PFSK-1 (cell line): ENCODE results near the gene BRAT1.

ENCODE experiments used
- FOXP2 ChIP-seq: optimal IDR thresholded peaks from 2 replicates; pipeline ENCODE3; 2011; ENCODE audit warnings: borderline replicate concordance, control low read depth, inconsistent platforms; ENCODE audit not compliant: insufficient read depth; ENCODE audit errors: extremely low read length, extremely low read depth
- POLR2AphosphoS5 ChIP-seq: IDR thresholded peaks from 2 replicates; pipeline ENCODE4 v1.6.1; 2012; ENCODE audit warnings: low read depth, mild to moderate bottlenecking, control low read depth, low read length, moderate library complexity
- SIN3A ChIP-seq: IDR thresholded peaks from 2 replicates; pipeline ENCODE4 v1.6.1; 2012; ENCODE audit warnings: mild to moderate bottlenecking, low read length, moderate library complexity, borderline replicate concordance; ENCODE audit not compliant: insufficient read depth
- TAF1 ChIP-seq: IDR thresholded peaks from 2 replicates; pipeline ENCODE4 v1.6.1; 2012; ENCODE audit warnings: low read length, control low read depth, borderline replicate concordance; ENCODE audit not compliant: insufficient read depth
- TF ChIP-seq, protein P1 (sequence below), 2 experiments: IDR thresholded peaks; 2 replicates each; pipeline versions ENCODE4 v1.6.1 to v1.8.0; 2011 to 2012; ENCODE audit warnings: low read depth in 2 of 2, low read length in 2 of 2, control low read depth in 1 of 2, inconsistent platforms in 1 of 2, mild to moderate bottlenecking in 1 of 2, moderate library complexity in 1 of 2; ENCODE audit not compliant: insufficient read depth in 1 of 2

BRAT1 gene

DNA sequence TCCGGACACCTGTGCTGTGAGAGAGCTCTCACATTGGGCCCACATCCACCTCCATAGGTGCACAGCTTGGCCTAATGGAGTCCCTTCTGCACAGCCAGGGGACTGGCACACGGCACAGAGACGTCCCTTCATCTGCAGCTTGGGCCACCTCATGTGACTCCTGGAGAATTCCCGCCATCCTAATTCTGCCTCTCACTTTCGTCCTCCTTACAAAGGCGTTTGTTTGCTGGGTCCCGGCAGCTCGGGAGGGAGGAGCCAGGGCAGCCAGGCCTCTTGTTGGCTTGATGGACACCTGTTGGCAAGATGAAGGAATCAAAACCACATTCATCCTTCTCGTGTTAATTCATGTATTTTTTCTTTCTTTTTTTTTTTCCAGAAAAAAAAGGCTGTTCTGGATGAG lies 45.7 kb upstream of the BRAT1 start:
- no peak for TF ChIP-seq FOXP2
- TF ChIP-seq, protein P1, sequence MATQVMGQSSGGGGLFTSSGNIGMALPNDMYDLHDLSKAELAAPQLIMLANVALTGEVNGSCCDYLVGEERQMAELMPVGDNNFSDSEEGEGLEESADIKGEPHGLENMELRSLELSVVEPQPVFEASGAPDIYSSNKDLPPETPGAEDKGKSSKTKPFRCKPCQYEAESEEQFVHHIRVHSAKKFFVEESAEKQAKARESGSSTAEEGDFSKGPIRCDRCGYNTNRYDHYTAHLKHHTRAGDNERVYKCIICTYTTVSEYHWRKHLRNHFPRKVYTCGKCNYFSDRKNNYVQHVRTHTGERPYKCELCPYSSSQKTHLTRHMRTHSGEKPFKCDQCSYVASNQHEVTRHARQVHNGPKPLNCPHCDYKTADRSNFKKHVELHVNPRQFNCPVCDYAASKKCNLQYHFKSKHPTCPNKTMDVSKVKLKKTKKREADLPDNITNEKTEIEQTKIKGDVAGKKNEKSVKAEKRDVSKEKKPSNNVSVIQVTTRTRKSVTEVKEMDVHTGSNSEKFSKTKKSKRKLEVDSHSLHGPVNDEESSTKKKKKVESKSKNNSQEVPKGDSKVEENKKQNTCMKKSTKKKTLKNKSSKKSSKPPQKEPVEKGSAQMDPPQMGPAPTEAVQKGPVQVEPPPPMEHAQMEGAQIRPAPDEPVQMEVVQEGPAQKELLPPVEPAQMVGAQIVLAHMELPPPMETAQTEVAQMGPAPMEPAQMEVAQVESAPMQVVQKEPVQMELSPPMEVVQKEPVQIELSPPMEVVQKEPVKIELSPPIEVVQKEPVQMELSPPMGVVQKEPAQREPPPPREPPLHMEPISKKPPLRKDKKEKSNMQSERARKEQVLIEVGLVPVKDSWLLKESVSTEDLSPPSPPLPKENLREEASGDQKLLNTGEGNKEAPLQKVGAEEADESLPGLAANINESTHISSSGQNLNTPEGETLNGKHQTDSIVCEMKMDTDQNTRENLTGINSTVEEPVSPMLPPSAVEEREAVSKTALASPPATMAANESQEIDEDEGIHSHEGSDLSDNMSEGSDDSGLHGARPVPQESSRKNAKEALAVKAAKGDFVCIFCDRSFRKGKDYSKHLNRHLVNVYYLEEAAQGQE (IDR thresholded peaks at IDR 0.05; ENCODE audit: insufficient read depth in 1 of 2, low read depth in 2 of 2, low read length in 2 of 2) = no peak
- TF ChIP-seq SIN3A = no peak
- TF ChIP-seq POLR2AphosphoS5 = no peak
- no peak for TF ChIP-seq TAF1

DNA sequence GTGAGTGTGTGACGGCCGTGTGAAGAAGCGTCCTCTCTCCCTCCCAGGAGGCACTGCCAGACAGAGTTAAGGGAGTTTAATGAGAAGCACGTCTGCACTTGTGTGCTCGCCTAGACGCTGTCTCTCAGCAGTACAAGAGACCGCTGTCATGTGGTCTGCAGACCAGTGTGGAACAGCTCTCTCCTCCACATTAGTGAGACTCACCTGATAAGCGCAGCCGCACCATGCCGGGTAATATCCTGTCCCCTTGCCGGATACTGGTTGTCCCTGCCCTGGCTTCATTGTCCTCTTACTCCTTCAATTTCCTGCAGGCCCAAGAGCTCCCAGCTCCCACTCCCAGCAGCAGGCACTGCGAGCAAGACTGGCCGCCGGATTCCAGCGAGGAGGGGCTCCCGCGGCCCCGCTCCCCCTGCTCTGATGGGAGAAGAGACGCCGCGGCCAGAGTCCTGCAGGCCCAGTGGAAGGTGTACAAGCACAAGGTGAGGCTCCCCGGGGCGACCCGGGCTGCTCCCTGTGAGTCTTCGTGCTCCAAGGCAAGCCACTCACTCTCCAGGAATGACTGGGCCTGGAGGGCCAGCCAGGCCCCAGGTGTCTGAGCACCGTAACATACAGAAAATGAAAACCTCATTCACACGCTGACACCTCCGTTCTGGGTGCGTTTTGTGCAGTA lies 43.0 kb upstream of the BRAT1 start:
- no peak for TF ChIP-seq SIN3A
- TF ChIP-seq POLR2AphosphoS5 = no peak
- no peak for TF ChIP-seq TAF1
- TF ChIP-seq FOXP2 = no peak
- TF ChIP-seq, protein P1 (IDR thresholded peaks at IDR 0.05; ENCODE audit: insufficient read depth in 1 of 2, low read depth in 2 of 2, low read length in 2 of 2) = no peak

DNA sequence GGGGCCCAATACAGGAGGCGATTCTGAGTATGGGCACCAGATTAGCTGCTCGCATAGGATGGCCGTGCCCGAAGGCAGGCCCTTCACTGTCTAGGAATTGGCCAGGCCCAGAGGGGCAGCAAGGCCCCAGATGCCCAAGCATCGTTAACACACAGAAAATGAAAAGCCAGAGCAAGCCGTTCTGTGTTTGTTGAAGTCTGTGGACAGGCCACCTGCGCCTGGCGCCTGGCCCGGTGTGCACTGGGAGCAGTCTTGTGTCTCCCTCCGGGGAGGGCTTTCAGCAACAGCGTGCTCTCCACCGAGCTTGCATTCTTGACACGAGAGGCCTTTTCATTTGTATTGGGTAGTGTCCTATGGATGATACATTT lies 41.9 kb upstream of the BRAT1 start:
- TF ChIP-seq FOXP2 = no peak
- no peak for TF ChIP-seq SIN3A
- TF ChIP-seq POLR2AphosphoS5 = no peak
- TF ChIP-seq, protein P1 (IDR thresholded peaks at IDR 0.05; ENCODE audit: insufficient read depth in 1 of 2, low read depth in 2 of 2, low read length in 2 of 2) = no peak
- no peak for TF ChIP-seq TAF1

DNA sequence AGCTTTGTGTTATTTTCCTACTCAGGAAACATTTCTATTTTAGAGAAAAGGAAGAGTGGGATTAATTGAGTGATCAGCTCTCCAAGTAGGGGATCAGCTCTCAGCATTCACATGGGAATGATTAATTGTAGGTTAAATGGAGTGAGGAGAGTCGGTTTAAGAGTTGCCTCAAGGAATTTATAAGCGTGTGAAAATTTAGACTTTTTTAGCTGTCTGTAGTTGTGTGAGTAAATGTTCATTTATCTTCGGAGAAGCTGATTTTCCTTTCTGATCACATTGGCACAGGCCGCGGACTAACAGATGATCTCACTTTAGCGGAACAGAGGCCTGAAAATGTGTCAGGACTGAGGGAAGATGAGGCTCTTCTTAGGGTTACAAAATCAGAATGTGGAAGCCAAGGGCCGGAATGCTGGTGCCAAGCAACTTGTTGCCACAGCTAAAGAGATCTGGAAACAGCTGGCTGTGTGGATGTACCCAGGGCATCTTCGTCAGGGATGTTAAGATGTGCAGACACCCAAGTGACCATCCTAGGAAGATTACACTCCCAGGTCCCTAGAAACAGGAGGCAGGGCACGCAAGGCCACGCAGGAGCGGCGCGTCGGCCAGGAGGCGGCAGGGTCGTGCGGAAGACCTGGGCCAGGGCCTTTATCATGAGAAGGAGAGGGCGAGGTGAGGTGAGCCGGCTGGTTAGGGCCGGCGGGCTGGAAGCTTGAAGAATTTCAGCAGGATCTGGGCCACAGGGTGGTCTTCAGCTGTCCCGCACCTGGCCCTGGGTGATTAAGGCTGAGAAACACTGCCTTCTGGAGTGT lies 41.3 kb upstream of the BRAT1 start:
- no peak for TF ChIP-seq SIN3A
- TF ChIP-seq, protein P1 (IDR thresholded peaks at IDR 0.05; ENCODE audit: insufficient read depth in 1 of 2, low read depth in 2 of 2, low read length in 2 of 2) = no peak
- TF ChIP-seq TAF1 = no peak
- no peak for TF ChIP-seq FOXP2
- no peak for TF ChIP-seq POLR2AphosphoS5
